HUES64 (cell line): ENCODE measurements around the gene FHL3.
"Not testable (repeated sequence)": the region's sequence is repeated elsewhere in the genome, so short reads cannot be mapped to it uniquely, and the experiment has no call there.

ENCODE experiments used
- H3K27ac ChIP-seq: 2 replicates; pipeline ENCODE4 v1.7.0; 2013; ENCODE audit warnings: low read depth, low read length, inconsistent platforms
- H3K27me3 ChIP-seq: 2 replicates; pipeline ENCODE4 v1.6.1; 2013; ENCODE audit warnings: mild to moderate bottlenecking, low read length; ENCODE audit not compliant: insufficient read depth
- H3K36me3 ChIP-seq: 2 replicates; pipeline ENCODE4 v1.6.1; 2013; ENCODE audit warnings: mild to moderate bottlenecking, low read length; ENCODE audit not compliant: insufficient read depth
- H3K4me1 ChIP-seq: 2 replicates; pipeline ENCODE4 v1.6.1; 2013; ENCODE audit warnings: mild to moderate bottlenecking, low read length, moderate library complexity; ENCODE audit not compliant: insufficient read depth
- H3K4me3 ChIP-seq: 2 replicates; pipeline ENCODE4 v1.5.1; 2013; ENCODE audit warnings: mild to moderate bottlenecking, low read length, moderate library complexity
- H3K9ac ChIP-seq: 2 replicates; pipeline ENCODE4 v1.6.1; 2013; ENCODE audit warnings: mild to moderate bottlenecking, low read depth, low read length
- H3K9me3 ChIP-seq: 2 replicates; pipeline ENCODE4 v1.6.1; 2013; ENCODE audit warnings: low read depth, low read length; ENCODE audit not compliant: insufficient read depth
- WGBS: fragments of 150-250, 120-280 bp; methylation state at CpG from one replicate; pipeline ENCODE4 v1.1.7; 2013; ENCODE audit warnings: missing lambda C conversion rate; 5-methylcytosine and 5-hydroxymethylcytosine counted together

The FHL3 gene

DNA sequence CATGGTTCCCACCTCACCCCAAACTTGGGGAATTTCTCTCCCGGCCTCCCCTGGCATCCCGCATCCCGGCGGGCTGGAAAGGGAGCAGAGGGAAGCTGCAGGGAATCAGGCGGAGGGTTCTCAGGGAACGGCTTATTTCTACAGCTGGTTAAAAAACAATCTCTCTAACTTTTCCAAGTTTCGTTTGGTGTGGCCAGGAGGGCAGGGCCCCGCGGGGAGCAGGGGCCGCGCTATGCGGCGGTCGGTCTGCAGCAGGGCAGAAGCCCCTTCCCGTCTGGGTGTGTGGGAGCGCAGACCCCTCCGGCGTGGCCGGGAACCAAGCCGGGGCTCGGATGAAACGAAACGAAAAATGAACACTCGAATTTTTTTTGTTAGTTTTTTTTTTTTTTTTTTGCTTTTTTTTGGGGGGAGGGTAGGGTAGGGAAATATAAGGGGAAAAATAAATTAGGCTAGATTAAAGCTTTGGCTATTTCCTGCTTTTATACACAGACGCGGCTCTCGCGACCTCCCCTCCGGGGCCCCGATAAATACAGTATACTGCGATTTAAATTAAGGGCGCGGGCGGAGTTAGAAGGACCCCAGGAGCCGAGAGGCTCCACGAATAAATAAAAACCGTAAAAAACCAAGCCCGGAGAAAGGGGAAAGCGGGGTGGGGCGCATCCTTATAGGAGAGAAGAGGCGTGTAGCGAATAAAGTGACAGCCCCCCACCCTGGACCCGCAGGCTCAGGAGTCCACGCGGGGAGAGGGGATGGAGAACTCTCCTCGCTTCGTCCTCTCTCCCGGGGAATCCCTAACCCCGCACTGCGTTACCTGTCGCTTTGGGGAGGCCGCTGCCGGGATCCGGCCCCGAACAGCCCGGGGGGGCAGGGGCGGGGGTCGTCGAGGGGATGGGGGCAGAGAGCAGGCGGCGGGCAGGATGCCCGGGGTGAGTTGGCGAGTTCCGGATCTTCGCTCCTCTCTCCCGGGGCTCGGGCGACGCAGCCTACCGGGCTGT lies 39.2 kb upstream of the FHL3 start:
- Histone ChIP-seq H3K4me3 (peak overlapping the region; percentile 66), H3K9ac (peak overlapping the region; percentile 58; the same call in 1 of the 2 replicates), H3K9me3 (no peaks in the 10 kb centered on the region), H3K4me1 (peaks cover 23% of the 10 kb centered on the region), H3K36me3 (peaks cover 9% of the 10 kb centered on the region), H3K27ac (no peak overlapping the region), H3K27me3 (peaks cover 63% of the 10 kb centered on the region)
- 1% methylated on average over 70 of the region's 70 CpGs for WGBS

DNA sequence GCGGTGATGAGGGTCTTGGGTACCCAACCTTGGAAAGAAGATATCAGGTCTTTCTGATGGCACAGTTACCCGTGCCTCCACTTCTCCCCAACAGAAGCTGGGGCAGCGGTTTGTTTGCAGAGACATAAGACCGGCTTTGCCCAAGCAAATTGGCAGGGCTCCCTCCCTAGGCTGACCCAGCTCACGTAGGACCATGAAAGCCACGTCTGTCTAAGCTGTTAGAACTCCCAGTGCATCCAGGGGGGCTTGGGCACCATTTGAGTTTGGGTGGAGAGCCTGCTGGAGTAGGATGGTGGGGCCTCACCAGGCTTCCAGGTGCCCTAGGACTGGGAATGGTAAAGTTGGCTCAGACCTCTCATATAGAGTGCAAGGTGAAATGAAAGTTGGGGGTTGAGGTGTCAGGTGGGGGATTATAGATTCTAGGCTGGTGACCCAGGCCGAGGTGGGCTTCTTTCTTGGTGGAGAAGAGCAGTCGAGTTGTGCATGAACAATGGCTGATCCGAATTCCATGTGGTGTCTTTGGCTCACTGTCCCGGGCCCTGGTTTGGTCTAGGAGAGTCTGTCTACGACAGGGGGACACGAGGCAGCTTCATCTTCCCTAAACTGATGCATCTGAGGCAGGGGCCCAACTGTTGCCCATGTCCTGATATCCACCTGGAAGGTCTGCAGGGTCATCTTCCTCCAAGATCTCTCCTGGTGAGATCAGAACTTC lies 37.9 kb upstream of the FHL3 start:
- Histone ChIP-seq H3K27me3 (peaks cover 50% of the 10 kb centered on the region), H3K36me3 (peaks cover 9% of the 10 kb centered on the region), H3K4me3 (peak overlapping the region; percentile 66; the same call in 1 of the 2 replicates), H3K9me3 (no peaks in the 10 kb centered on the region), H3K9ac (no peak overlapping the region), H3K4me1 (peaks cover 23% of the 10 kb centered on the region), H3K27ac (no peak overlapping the region)
- WGBS: 90% methylated on average over 12 of the region's 12 CpGs

DNA sequence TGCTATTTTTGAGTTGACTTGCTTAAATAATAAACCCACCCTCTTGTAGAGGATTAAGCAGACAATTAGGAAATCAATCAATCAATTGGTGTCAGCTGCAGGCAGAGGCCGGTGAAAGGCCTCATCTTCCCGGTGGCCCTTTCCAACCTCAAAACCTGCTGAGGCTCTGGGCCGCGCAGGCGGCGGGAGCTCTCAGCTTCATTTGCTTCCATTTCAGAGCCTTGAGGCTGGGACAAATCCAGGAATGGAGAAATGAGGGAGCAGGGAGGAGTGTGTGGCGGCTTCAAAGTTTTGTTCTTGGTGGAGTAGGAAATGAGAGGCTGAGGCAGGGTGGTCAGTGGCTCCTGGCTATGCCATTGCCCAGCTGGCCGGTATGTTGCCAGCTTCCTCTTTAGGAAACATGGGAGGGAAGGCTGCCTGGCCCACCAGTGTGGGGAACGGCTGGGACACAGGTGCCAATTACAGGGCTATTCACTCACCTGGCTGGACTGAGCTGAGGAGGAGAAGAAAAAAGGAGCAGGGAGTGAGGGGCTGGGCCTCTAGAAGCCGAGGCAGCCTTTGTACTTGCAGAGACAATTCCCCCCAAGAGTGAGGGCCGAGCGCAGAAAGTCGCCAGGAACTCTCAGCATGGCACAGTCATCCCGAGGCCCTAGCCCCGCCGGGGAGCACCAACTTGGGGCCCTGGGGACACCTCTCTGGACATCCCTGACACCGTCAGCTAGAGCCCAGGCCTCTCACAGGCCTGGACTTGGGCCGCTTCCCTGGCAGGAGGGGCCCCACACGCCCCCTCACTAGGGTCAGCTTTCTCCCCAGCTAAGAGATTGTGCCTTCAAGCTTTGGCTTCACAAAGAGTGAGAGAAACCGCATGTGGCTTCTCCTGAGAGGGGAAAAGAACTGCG lies 36.9 kb upstream of the FHL3 start:
- Histone ChIP-seq H3K9ac (no peak overlapping the region), H3K4me1 (peaks cover 23% of the 10 kb centered on the region), H3K36me3 (peaks cover 9% of the 10 kb centered on the region), H3K27ac (no peak overlapping the region), H3K9me3 (no peaks in the 10 kb centered on the region), H3K27me3 (peaks cover 40% of the 10 kb centered on the region), H3K4me3 (no peak overlapping the region)
- WGBS: 82% methylated on average over 21 of the region's 21 CpGs

DNA sequence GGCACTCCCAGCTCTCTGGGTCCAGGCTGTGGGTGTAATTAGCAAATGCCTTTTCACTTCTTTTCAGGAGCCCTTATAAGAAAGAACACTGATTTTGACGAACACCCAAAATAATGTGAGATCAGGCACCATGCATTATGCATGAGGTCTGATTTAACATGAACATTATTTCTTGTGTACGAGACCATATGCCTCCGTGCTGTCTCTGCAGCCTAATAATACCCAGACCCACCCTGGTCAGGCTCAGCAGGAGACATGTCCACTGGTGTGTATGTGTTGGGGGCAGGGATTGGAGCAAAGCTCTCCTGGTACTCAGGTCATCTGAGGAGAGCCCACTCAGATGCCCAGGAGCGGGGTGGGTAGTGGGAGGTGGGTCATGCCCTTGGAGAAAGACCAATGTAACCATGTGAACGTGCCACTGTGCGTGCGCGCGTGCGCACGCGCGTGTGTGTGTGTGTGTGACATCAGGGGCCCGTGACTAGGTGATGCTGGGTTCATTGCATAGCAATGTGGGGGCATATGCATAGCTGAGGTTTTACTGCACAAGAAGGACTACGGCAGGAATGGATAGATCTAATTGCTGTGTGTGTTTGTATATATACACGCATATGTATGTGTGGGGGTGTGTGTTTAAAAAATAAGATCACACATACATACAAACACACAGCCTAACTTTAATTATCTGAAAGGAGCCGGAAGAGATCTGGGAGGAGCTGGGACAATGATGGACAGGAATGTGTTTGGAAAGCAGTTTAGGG lies 34.2 kb upstream of the FHL3 start:
- peaks cover 9% of the 10 kb centered on the region for H3K36me3 ChIP-seq
- peaks cover 23% of the 10 kb centered on the region for H3K4me1 ChIP-seq
- H3K9me3 ChIP-seq: no peaks in the 10 kb centered on the region
- H3K27me3 ChIP-seq: peaks cover 18% of the 10 kb centered on the region
- no peak overlapping the region for H3K4me3 ChIP-seq
- H3K9ac ChIP-seq: no peak overlapping the region
- 95% methylated on average over 16 of the region's 17 CpGs for WGBS
- H3K27ac ChIP-seq: no peak overlapping the region

DNA sequence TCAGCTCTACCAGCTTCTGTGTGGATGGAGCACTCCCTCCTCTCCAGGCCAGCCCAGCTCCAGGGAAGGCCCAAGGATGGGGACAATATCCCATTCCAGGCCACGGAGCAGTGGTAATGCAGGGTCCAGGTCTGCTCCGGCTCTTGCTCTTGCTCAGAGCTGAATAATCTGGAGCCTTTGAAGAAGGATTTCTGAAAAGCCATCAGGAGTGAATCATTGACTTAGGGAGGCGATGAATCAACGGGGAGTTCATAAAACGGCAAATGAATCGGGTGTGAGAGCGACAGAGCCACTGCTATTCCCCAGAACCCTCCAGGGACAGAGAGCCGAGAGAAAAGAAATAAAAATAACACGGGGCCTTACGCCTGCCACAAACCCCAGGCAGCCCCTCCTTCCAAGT lies 33.5 kb upstream of the FHL3 start:
- Histone ChIP-seq H3K9me3 (no peaks in the 10 kb centered on the region), H3K27me3 (peaks cover 12% of the 10 kb centered on the region), H3K4me3 (no peak overlapping the region), H3K36me3 (peaks cover 9% of the 10 kb centered on the region), H3K9ac (no peak overlapping the region), H3K27ac (no peak overlapping the region), H3K4me1 (peaks cover 23% of the 10 kb centered on the region)
- 91% methylated on average over 10 of the region's 10 CpGs for WGBS

DNA sequence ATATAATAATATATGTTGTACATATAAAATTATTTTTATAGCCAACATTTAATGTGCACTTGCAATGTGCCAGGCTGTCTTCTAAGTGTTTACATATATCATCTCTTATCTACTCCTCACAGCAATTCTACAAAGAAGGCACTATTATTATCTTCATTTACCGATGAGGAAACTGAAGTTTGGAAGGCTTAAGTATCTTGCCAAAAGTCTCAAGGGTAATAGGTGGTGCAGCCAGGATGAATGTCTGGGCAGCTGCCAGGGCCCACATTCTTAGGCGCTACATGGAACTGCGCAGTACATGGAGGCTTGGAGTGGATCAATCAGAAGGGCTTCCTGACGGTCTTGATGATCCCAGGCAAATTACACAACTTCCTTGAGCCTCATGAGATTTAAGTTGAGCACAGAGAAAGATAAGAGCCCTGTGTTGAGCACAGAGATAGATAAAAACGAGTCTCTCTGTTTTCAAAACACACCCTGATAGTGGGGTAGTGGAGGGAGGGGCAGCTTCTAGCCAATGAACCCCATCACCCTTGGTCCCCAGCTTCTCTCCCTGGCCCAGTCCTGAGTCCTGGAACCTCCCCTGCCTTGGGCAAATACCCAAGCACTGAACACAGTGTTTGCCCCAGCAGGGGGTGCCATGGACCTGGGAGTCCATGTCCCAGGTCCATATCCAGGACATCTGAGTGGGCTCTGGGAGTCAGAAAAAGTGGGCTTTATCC lies 32.1 kb upstream of the FHL3 start:
- Histone ChIP-seq H3K9ac (no peak overlapping the region), H3K36me3 (no peaks in the 10 kb centered on the region), H3K4me1 (peaks cover 12% of the 10 kb centered on the region; the same call in 1 of the 2 replicates), H3K9me3 (no peaks in the 10 kb centered on the region), H3K4me3 (no peak overlapping the region), H3K27ac (no peak overlapping the region), H3K27me3 (no peaks in the 10 kb centered on the region; the same call in 1 of the 2 replicates)
- 91% methylated on average over 4 of the region's 5 CpGs for WGBS

DNA sequence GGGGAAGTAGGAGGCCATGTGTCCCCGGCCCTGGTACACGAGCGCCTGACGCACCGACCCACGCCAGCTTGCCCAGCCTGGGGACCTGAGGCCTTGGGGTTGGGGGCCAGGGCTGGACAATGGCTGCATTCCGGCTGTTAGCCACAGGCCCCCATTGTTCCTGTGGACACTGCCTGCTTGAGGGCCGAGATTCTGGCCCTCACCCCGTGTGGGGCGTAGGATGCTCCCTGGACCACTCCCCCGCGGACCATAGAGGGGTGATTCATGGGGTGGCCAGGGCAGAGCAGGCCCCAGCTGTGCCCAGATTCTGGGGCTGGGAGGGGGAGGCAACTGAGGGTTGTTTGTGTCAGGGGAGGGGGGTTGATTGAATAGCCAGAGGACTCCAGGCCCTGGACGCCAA lies 29.6 kb upstream of the FHL3 start:
- Histone ChIP-seq H3K4me3 (no peak overlapping the region), H3K27me3 (no peaks in the 10 kb centered on the region), H3K27ac (no peak overlapping the region), H3K4me1 (peaks cover 12% of the 10 kb centered on the region), H3K36me3 (no peaks in the 10 kb centered on the region), H3K9ac (no peak overlapping the region), H3K9me3 (no peaks in the 10 kb centered on the region)
- 94% methylated on average over 13 of the region's 13 CpGs for WGBS

DNA sequence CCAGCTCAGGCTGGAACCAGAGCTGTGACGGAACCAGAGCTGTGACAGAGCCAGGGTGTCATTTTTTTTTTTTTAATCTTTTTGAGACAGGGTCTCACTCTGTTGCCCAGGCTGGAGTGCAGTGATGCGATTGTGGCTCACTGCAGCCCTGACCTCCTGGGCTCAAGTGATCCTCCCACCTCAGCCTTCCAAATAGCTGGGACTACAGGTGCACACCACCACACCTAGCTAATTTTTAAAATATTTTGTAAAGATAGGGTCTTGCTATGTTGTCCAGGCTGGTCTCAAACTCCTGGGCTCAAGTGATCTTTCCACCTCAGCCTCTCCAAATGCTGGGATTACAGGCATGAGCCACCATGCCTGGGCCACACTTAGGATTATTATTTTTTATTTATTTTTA lies 27.7 kb upstream of the FHL3 start:
- 94% methylated on average over 2 of the region's 2 CpGs for WGBS
- H3K27ac ChIP-seq, H3K4me3 ChIP-seq, H3K9me3 ChIP-seq, H3K36me3 ChIP-seq, H3K27me3 ChIP-seq, H3K9ac ChIP-seq: not testable (repeated sequence)
- H3K4me1 ChIP-seq: peaks cover 30% of the 10 kb centered on the region

DNA sequence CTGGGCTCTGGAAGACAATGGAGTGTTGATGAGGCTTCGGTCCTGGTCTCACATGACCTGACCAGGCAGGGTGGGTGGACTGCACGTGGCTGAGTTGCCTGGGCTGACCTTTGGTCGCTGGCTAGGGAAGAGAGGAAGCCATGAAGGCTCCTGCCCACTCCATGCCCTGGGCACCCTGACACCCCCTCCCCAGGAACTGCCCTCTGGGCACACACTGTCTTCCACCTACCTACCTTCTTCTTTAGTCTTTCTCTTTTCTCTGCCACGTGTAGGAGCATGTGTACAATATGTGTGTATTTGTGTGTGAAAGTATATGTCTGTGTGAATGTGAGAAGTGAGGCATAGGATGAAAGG lies 26.2 kb upstream of the FHL3 start:
- peaks cover 36% of the 10 kb centered on the region for H3K4me1 ChIP-seq
- no peak overlapping the region for H3K27ac ChIP-seq
- no peaks in the 10 kb centered on the region for H3K9me3 ChIP-seq
- H3K36me3 ChIP-seq: peaks cover 4% of the 10 kb centered on the region; the same call in 1 of the 2 replicates
- H3K27me3 ChIP-seq: no peaks in the 10 kb centered on the region
- no peak overlapping the region for H3K4me3 ChIP-seq
- 81% methylated on average over 3 of the region's 4 CpGs for WGBS
- no peak overlapping the region for H3K9ac ChIP-seq
